ENCODE results near the gene NTRK2.

NTRK2 gene

DNA sequence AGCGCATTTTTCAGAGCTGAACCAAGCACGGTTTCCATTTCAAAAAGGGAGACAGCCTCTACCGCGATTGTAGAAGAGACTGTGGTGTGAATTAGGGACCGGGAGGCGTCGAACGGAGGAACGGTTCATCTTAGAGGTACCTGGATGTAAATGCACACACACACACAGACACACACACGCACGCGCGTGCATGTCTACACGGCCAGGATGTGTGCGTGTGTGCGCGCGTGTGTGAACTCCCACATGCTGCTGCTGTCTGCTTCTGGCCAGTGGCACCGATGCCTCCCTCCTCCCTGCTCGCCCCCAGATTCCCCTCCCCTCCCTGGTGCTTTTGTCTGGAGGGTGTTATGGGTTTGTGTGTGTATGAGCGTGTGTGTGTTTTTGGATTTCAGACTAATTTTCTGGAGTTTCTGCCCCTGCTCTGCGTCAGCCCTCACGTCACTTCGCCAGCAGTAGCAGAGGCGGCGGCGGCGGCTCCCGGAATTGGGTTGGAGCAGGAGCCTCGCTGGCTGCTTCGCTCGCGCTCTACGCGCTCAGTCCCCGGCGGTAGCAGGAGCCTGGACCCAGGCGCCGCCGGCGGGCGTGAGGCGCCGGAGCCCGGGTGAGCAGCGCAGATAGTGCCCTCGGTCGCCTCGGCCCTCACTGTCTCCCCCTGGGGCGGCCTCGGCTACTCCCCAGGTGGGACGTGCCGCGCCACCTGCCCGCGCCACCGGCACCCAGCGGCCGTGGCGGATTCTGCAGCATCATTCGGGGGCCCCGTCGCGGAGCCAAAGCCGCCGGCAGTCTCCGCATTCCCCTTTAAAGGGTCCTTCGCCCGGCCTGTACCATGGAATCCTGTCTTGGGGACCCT lies at the start of gene NTRK2:
Gene NTRK2, plus strand, starts transcription at position 442 of the 850 bp plus-strand sequence. CDS start 1,020 bp downstream, outside the sequence.
- no peak for DNase-seq (ENCODE audit: low read depth in 2 of 2)

DNA sequence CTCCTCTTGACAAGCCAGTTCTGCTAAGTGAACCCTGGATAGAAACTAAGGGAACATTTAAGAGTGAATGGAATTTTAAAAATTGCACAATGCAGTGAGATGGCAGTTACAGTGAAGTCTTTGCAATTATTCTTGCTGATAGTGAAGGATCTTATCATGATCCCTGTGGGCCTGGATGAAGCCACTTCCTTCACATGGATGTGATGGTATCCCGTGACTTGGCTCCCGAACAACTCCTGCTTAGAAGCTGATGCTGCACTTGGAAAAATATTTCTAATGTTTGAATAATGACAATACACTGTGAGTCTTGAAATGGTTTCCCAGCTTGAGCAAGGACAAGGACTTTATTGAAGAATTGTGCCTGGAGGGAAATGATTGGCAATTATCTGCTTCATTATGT lies 49.2 kb upstream of the NTRK2 start:
- DNase-seq (ENCODE audit: low read depth in 2 of 2): no peak

DNA sequence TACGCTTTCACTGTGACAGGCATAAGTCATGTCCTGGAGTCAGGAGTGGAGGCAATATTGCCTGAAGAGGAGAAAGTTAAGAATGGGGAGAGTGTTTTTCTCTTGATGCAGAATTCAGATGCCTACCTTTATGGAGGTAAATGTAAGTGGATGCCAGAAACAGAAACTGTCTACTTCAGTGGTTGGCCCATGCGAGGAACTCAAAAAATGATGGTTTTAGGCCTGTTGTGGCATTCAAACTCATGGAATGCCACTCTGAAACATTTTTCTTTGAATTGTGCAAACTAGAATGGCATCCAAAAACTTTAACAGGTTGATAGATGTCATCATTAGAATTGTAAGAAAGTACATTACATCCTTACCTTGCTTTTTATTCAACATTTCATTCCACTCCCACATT lies 47.7 kb upstream of the NTRK2 start:
- no peak for DNase-seq (ENCODE audit: low read depth in 2 of 2)

- DNase-seq (ENCODE audit: low read depth in 2 of 2): no peak
These were observed 46.5 kb upstream of the NTRK2 start for GRCh38 chr9:84622981-84623380.

- no peak for DNase-seq (ENCODE audit: low read depth in 2 of 2)
These were observed 33.1 kb upstream of the NTRK2 start for GRCh38 chr9:84636436-84636835.

DNA sequence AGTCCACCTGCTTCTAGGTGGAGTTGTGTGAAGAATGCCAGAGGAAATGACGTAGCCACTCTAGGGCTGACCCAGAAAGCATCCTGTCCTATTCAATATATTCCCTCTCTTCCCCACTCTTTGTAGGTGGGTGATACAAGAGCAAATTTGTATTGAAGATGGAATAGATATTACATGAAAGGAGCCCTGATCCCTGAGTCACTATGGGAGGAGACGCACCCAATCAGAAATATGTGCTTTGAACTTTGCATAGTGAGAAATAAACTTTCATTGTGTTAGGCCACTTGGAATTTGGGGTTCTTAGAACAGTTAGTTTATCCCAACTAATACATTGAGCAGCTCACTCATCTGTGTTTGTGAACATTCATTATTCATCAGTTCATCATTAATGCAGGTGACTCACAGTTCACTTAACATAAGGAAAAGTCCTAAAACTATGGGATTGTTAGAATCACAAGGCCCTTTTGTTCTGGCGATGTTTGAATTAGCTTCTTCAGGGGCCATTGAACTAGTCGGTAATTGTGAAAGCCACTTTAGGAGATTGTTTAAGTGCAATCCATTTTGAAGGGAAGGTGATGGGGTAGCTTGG lies 26.9 kb upstream of the NTRK2 start:
- no peak for DNase-seq (ENCODE audit: low read depth in 2 of 2)

DNA sequence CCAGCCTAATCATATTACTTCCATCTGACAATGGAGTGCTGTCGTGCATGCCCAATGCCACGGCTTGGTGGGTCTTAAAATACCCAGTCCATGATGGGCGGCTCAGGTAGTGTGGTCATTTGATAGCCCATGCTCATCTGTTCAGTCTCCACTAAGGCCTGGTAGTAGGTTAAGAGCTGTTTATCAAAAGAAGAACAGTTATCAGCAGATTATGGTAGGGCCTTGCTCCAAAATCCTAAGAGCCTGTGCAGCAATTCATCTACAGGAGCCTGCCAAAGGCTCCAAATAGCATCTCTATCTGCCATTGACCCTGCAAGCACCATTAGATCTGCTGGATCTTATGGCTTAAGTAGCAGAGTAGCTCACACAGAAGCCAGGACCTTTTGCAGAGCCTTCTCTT lies 21.8 kb upstream of the NTRK2 start:
- no peak for DNase-seq (ENCODE audit: low read depth in 2 of 2)

- DNase-seq (ENCODE audit: low read depth in 2 of 2): no peak
These were observed 16.9 kb upstream of the NTRK2 start for GRCh38 chr9:84652496-84653120.

GRCh38 chr9:84655447-84655846 lies 14.1 kb upstream of the NTRK2 start:
- no peak for DNase-seq (ENCODE audit: low read depth in 2 of 2)

DNA sequence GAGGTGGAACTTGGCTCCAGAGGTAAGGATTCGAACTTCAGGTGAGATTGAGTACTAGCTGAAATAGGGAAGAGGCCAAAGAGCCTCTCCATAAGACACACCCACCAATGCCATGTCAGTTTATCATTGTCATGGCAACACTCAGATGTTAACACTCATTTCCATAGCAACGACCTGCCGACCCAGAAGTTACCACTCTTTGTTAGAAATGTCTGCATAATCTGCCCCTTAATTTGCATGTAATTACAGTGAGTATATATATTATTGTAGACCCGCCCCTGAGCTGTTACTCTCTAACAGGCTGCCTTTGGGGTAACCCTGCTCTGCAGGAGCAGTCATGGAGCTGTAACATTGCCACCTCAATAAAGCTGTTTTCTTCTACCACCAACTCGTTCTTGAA lies 10.2 kb upstream of the NTRK2 start:
- no peak for DNase-seq (ENCODE audit: low read depth in 2 of 2)

DNA sequence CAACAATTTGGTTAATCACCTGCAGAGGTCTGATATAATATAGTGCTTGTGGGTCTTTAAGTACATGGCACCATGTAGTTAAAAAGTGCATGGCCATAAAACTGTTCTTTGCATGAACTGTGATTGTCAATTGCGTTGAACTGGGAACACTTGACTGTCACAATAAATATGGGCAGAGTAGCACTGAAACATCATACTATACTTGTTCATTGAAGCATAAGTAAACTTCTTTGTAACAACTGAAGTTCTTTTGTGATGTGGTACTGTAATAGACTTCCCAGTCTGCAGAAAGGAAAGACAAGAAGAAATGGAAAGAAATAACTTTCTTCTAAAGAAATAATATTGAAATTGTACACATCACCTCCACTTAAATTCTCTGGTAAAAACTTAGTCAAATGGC lies 9.8 kb upstream of the NTRK2 start:
- no peak for DNase-seq (ENCODE audit: low read depth in 2 of 2)

- DNase-seq (ENCODE audit: low read depth in 2 of 2): no peak
These were observed 1.8 kb upstream of the NTRK2 start for GRCh38 chr9:84667571-84668195.

GRCh38 chr9:84668196-84669012 lies 1.1 kb upstream of the NTRK2 start:
- no peak for DNase-seq (ENCODE audit: low read depth in 2 of 2)

DNA sequence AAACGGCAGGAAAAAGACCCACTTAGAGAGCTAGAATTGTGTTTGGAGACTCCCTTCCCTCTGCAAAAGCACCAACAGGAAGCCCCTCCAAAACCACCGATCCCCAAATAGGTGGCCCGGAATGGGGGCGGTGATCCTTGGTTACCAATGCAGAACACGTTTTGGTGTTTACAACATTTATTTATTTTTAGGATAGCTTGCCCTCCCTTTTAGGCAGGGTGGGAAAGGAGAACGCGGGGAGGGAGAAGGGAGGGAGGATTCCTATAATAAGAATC lies 579 bp upstream of the NTRK2 start:
- DNase-seq (ENCODE audit: low read depth in 2 of 2): no peak

DNA sequence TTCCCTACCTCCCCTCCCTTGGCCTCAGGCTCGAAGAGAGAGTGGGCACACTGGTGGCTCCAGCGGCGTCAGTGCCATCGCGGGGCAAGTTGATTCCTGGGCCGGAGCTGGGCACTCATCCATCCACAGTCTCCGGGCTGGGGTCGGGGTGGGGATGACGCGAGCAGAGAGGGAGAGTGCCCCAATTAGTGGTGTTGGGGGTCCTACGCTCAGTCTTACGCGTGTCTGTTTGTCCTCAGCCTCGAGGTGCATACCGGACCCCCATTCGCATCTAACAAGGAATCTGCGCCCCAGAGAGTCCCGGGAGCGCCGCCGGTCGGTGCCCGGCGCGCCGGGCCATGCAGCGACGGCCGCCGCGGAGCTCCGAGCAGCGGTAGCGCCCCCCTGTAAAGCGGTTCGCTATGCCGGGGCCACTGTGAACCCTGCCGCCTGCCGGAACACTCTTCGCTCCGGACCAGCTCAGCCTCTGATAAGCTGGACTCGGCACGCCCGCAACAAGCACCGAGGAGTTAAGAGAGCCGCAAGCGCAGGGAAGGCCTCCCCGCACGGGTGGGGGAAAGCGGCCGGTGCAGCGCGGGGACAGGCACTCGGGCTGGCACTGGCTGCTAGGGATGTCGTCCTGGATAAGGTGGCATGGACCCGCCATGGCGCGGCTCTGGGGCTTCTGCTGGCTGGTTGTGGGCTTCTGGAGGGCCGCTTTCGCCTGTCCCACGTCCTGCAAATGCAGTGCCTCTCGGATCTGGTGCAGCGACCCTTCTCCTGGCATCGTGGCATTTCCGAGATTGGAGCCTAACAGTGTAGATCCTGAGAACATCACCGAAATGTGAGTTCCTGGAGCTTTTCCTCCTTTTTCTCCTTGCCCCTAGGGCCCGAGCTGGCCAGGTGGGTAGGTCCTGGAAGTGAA lies 861 bp downstream of the NTRK2 start:
- no peak for DNase-seq (ENCODE audit: low read depth in 2 of 2)

- no peak for DNase-seq (ENCODE audit: low read depth in 2 of 2)
These were observed 2.3 kb downstream of the NTRK2 start for GRCh38 chr9:84671586-84672521.

GRCh38 chr9:84673806-84674205 lies 4.3 kb downstream of the NTRK2 start:
- DNase-seq (ENCODE audit: low read depth in 2 of 2): no peak

DNA sequence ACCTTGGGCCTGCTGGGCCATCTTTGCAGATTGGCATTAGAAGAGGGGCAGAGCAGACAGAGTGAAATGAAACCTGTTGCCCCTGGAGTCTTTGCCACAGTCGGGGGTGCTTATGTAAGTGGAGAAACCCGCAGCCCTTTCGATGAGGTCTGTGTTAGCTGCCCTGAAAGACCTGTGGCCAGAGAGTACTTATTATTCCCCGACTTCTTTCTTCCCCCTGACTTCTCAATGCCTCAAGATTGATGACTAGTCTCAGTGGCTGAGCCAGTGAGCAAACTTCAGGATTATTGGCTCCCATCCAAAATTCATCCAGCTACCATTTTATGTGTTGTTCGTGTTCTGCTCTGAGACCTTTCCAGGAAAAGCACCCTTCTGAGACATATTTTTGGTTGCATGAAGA lies 7.6 kb downstream of the NTRK2 start:
- no peak for DNase-seq (ENCODE audit: low read depth in 2 of 2)

- no peak for DNase-seq (ENCODE audit: low read depth in 2 of 2)
These were observed 10.0 kb downstream of the NTRK2 start for GRCh38 chr9:84679571-84679970.

Data from stimulated activated CD8-positive, alpha-beta memory T cell treated with anti-CD3 and anti-CD28 coated beads, Interleukin-2, amount 100 ng/mL, for 1 hour (primary cell).